CD4-positive, alpha-beta T cell treated with Interleukin-21 for 1 hour (primary cell): Measurements from ENCODE around the gene TMEM141.

Source experiments
- DNase-seq: peaks from one replicate; pipeline ENCODE4 v3.0.0-alpha.2; 2020

The TMEM141 gene

GRCh38 chr9:136790640-136791515 lies at the start of gene TMEM141:
TMEM141 (plus strand) TSS chr9:136791344; CDS start chr9:136791371, 27 bp downstream.
- peak; percentile 99 for DNase-seq

- peak; percentile 16 for DNase-seq
Measured at GRCh38 chr9:136741883-136742571, 49.1 kb upstream of the TMEM141 start.

GRCh38 chr9:136742591-136743391 lies 48.4 kb upstream of the TMEM141 start, which contains the start of gene LCN10:
LCN10 (minus strand) TSS chr9:136742940; CDS start chr9:136742903, 37 bp downstream.
- no peak for DNase-seq

- DNase-seq = no peak
Measured at GRCh38 chr9:136743639-136744211, 47.4 kb upstream of the TMEM141 start.

GRCh38 chr9:136744773-136745172 lies 46.4 kb upstream of the TMEM141 start:
- DNase-seq = no peak

GRCh38 chr9:136745389-136746154 lies 45.6 kb upstream of the TMEM141 start:
- DNase-seq = no peak

GRCh38 chr9:136746155-136746490 lies 45.0 kb upstream of the TMEM141 start:
- DNase-seq = no peak

- DNase-seq = no peak
Measured at GRCh38 chr9:136746621-136747020, 44.5 kb upstream of the TMEM141 start.

GRCh38 chr9:136747161-136748060 lies 43.7 kb upstream of the TMEM141 start:
- DNase-seq = no peak

GRCh38 chr9:136748201-136748600 lies 42.9 kb upstream of the TMEM141 start, which contains the start of gene LCN6:
LCN6 (minus strand) TSS chr9:136748525; CDS start chr9:136748483, 42 bp downstream.
- no peak for DNase-seq

GRCh38 chr9:136748666-136749611 lies 42.2 kb upstream of the TMEM141 start:
- DNase-seq = no peak

GRCh38 chr9:136750526-136750925 lies 40.6 kb upstream of the TMEM141 start:
- DNase-seq = no peak

GRCh38 chr9:136751244-136751643 lies 39.9 kb upstream of the TMEM141 start:
- DNase-seq = no peak

- no peak for DNase-seq
Measured at GRCh38 chr9:136751814-136752213, 39.3 kb upstream of the TMEM141 start.

GRCh38 chr9:136753371-136754058 lies 37.6 kb upstream of the TMEM141 start:
- DNase-seq = no peak

GRCh38 chr9:136754059-136754572 lies 37.0 kb upstream of the TMEM141 start:
- no peak for DNase-seq

- DNase-seq = no peak
Measured at GRCh38 chr9:136754626-136755301, 36.4 kb upstream of the TMEM141 start.
